HUES64 (cell line): Measurements from ENCODE around the gene SDF2. TPM values are rescaled to one million over a fixed set of nuclear protein-coding genes. Genes with fewer than 3 reads are reported as not detected.

ENCODE experiments used
- H3K27ac ChIP-seq: 2 replicates; pipeline ENCODE4 v1.7.0; 2013; ENCODE audit warnings: low read depth, low read length, inconsistent platforms
- H3K27me3 ChIP-seq: 2 replicates; pipeline ENCODE4 v1.6.1; 2013; ENCODE audit warnings: mild to moderate bottlenecking, low read length; ENCODE audit not compliant: insufficient read depth
- H3K36me3 ChIP-seq: 2 replicates; pipeline ENCODE4 v1.6.1; 2013; ENCODE audit warnings: mild to moderate bottlenecking, low read length; ENCODE audit not compliant: insufficient read depth
- H3K4me1 ChIP-seq: 2 replicates; pipeline ENCODE4 v1.6.1; 2013; ENCODE audit warnings: mild to moderate bottlenecking, low read length, moderate library complexity; ENCODE audit not compliant: insufficient read depth
- H3K4me3 ChIP-seq: 2 replicates; pipeline ENCODE4 v1.5.1; 2013; ENCODE audit warnings: mild to moderate bottlenecking, low read length, moderate library complexity
- H3K9ac ChIP-seq: 2 replicates; pipeline ENCODE4 v1.6.1; 2013; ENCODE audit warnings: mild to moderate bottlenecking, low read depth, low read length
- H3K9me3 ChIP-seq: 2 replicates; pipeline ENCODE4 v1.6.1; 2013; ENCODE audit warnings: low read depth, low read length; ENCODE audit not compliant: insufficient read depth
- WGBS: fragments of 150-250, 120-280 bp; methylation state at CpG from one replicate; pipeline ENCODE4 v1.1.7; 2013; ENCODE audit warnings: missing lambda C conversion rate; 5-methylcytosine and 5-hydroxymethylcytosine counted together
- polyA plus RNA-seq, 2 experiments: library from polyadenylated mRNA; stranded (reverse); fragments of 50-300 nt; gene quantifications; one replicate each; pipeline ENCODE4 v1.2.3, GENCODE V29; 2013

The SDF2 gene, protein sequence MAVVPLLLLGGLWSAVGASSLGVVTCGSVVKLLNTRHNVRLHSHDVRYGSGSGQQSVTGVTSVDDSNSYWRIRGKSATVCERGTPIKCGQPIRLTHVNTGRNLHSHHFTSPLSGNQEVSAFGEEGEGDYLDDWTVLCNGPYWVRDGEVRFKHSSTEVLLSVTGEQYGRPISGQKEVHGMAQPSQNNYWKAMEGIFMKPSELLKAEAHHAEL
- 40.9 TPM for polyA plus RNA-seq (2013, experiment 1 of 2)
- 37.2 TPM for polyA plus RNA-seq (2013, experiment 2 of 2)

DNA sequence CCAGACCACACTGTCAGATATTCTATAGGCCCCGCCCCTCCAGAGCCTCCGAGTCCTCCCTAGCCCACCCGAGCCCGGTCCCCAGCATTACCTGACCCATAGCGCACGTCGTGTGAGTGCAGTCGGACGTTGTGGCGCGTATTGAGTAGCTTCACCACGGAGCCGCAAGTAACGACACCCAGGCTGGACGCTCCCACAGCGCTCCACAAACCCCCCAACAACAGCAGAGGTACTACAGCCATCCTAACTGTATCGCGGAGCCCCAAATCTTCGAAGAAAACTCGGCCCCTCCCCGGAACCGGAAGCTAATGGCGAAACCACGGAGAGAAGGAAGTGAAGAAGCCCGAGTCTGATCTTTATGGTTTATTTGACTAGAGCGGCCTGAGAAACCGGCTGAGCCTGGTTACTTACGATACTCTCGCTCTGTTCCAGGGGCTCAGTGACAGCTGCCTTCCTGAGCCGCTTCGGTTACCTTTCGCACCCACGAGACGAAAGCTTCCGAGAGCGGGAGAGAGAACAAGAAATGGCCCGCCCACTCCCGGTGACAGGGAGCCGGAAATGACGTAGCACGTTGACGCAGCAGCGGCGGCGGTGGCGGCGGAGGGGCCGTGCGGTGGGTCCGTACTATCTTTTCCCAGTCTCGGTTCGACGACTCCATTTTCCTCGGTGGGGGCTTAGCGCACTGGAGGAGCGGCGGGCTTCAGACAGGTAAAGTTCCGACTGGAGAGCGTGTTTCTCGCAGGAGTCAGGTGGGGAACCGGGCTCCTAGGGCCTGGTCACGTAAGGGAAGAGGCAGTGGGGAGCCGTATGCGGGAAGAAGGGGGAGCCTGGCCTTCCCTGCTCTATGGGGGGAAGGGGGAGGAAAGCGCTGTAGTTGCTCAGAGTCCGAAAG, at the start of gene SDF2, which contains the start of gene SUPT6H:
Gene SDF2 (minus strand): TSS at position 272 of the 892 bp plus-strand sequence. CDS start 30 bp downstream, at position 242.
Gene SUPT6H (plus strand): TSS at position 571 of the 892 bp plus-strand sequence. CDS start 11,197 bp downstream, outside the sequence.
- H3K9me3 ChIP-seq: peaks cover 13% of the 10 kb centered on the region
- H3K27ac ChIP-seq: peak within 1 kb of the TSS; percentile 89
- H3K36me3 ChIP-seq: peaks cover 47% of the 10 kb centered on the region
- H3K4me1 ChIP-seq: peaks cover 11% of the 10 kb centered on the region; the same call in 1 of the 2 replicates
- H3K4me3 ChIP-seq: peak within 1 kb of the TSS; percentile 92
- under 1% methylated on average over 66 of the region's 66 CpGs for WGBS
- H3K9ac ChIP-seq: peak within 1 kb of the TSS; percentile 87
- H3K27me3 ChIP-seq: no peaks in the 10 kb centered on the region

DNA sequence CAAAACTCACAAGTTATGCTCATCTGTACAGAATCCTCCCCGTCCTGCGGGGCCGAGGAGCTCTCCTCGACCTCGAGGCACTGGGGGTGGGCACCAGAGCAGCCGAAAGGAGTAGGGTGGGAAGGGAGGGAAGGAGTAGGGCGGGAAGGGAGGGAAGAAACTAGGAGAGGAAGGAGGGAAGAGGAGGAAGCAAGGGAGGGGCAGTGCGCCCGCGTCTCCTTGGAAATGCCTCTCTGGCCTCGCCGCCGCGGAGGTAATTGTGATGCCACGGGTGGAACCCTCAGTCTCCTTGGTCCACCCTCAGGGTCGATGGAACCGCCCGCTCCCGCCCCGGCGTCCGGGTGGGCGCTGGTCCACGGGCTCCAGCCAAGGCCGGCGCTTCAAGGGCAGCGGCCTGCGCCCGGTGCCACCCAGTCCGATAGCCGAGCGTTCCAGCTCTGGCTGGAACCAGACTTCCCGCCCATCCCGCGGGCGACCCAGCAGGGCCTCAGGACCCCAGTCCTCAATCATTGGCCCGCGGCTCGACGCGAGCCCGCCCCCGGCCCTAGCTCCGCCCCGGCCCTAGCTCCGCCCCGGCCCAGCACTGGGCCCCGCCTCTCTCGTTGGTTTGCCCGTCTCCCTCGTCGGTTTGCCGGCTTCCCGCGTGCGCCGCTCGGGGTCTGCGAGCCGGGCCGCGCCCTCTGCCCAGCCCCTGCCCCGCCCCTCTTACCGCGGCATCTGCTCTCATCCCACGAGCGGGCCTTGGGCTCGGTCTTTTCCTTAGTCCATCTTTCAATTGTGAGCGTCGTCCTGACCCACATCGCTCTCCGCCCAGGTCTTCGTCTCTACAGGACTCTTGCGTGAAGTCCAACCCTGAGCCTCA, 49.4 kb upstream of the SDF2 start:
- H3K36me3 ChIP-seq: peaks cover 29% of the 10 kb centered on the region
- peaks cover 13% of the 10 kb centered on the region for H3K4me1 ChIP-seq
- no peaks in the 10 kb centered on the region for H3K27me3 ChIP-seq
- H3K9ac ChIP-seq: peak overlapping the region; percentile 96
- peak overlapping the region; percentile 70 for H3K4me3 ChIP-seq
- no peaks in the 10 kb centered on the region for H3K9me3 ChIP-seq
- WGBS: under 1% methylated on average over 74 of the region's 74 CpGs
- peak overlapping the region; percentile 98 for H3K27ac ChIP-seq

DNA sequence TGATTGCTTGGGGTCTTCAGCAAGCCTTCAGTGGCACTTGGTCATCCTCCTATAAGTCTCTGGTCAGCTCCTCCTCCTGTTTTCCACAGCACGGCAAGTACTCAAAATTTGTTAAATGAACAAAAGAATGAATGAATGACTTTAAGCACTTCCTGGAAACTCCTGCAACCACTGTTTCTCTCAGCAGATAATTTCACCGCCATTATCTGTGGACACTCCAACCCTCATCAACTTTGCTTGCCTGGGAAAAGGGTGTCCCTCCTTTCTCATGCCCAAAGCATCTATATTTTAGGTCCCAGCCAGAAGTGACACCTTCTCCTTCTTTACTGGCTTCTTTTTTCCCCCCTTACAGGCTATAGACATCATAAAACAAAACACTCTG, 45.6 kb upstream of the SDF2 start:
- no peak overlapping the region for H3K9ac ChIP-seq
- H3K27me3 ChIP-seq: no peaks in the 10 kb centered on the region
- peaks cover 4% of the 10 kb centered on the region for H3K4me1 ChIP-seq
- H3K27ac ChIP-seq: no peak overlapping the region
- no peak overlapping the region for H3K4me3 ChIP-seq
- no peaks in the 10 kb centered on the region for H3K9me3 ChIP-seq
- WGBS: 98% methylated on average over 2 of the region's 2 CpGs
- H3K36me3 ChIP-seq: peaks cover 20% of the 10 kb centered on the region

DNA sequence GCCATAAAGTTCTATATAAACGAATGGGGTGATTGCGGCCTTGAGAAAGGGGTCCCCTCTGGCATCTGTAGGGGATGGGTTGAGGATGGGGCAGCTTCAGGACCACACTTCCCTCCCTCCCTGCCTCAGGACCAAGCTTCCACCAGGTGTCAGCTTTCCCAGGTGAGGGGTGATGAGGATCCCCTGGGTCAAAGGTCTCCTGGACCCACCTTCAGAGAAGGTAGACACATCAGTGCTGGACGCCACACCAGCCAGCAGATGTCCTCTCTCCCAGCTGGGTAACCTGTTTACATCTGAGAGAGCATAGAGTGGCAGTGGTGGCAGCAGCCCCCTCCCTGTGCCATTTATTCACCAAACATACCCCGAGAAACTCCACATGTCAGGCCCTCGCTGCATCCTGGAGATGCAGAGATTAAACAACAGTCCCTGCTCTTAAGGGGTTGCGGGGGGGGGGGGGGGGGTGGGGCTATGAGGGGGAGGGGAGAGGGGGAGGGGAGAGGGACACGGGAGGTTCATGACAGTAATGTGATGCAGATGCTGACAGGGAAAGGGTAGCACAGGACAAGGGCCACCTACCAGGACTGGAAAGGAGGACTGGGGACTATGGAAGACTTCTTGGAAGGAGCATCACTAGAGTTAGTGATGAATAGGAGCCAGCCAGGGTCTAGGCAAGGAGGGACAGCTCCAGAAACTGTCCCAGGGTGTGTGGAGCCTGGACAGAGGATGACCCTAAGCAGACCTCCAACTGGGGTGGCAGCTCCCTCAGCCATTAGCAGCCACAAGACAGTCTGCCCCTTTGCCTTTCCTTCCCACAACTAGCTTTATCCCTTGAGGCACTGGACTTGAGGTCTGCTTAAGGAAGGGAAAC, 45.0 kb upstream of the SDF2 start:
- no peaks in the 10 kb centered on the region for H3K27me3 ChIP-seq
- H3K9me3 ChIP-seq: no peaks in the 10 kb centered on the region
- H3K36me3 ChIP-seq: peaks cover 26% of the 10 kb centered on the region
- peaks cover 4% of the 10 kb centered on the region; the same call in 1 of the 2 replicates for H3K4me1 ChIP-seq
- no peak overlapping the region for H3K9ac ChIP-seq
- H3K4me3 ChIP-seq: no peak overlapping the region
- 58% methylated on average over 3 of the region's 7 CpGs for WGBS
- no peak overlapping the region for H3K27ac ChIP-seq

DNA sequence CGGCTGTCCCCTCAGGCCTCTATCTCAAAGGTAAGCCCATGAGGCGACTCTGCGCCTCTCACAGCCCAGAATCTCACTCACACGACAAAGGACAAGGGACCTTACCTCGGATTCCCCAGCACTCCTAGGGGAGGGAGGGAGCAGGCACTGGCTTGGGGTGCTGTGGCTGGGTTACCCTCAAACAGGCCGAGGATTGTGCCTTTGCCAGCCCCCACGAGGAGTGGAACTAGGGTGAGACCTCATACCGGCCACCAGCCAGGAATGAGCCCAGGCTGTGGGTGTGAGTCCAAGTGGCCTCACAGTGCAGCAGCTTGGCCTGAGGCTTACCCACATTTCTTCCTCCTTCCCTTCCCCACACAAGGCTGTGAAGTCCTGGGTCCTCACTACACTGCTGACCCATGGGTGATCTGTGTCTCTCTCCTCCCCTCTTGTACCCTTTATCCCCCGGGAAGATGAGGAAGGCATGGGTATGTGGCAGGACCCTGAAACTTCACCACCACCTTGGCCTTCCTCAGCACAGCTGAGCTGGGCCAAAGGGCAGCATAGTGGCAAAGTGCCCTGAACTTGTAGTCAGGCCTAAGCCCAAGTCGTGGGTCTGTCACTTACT, 44.1 kb upstream of the SDF2 start:
- Histone ChIP-seq H3K4me3 (no peak overlapping the region), H3K36me3 (peaks cover 35% of the 10 kb centered on the region), H3K27me3 (no peaks in the 10 kb centered on the region), H3K9me3 (no peaks in the 10 kb centered on the region), H3K9ac (0 out of 2 replicates have a peak overlapping the region, but pooled peaks have one; percentile 29), H3K27ac (no peak overlapping the region), H3K4me1 (peaks cover 4% of the 10 kb centered on the region; the same call in 1 of the 2 replicates)
- 90% methylated on average over 10 of the region's 10 CpGs for WGBS

DNA sequence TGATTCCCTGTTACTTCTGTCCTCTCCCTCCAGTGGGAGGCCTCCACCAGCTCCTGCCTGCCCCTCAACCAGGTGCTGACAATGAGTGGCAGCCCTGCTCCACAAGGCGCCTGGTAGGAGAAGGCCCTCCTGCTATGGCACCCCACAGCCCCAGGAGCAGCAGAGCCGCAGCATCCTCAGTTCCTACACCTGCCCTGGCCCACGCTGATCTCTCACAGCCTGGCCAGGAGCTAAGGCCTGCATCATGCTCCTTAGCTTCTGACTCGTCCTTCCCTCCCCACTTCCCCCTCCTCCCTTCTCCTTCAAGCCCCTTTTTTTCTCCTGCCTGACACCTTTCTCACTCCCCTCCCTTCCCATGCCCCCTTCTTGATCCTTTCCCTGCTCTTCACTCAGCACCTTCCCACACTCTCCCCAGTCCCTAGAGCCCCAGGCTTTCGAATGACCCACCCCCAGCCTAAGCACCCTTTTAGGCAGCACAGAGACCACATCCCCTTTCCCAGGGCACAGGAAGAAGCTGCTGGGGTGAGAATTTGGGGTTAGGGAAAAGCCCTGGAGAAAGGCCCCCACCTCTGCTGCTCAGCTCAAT, 43.5 kb upstream of the SDF2 start:
- 79% methylated on average over 5 of the region's 5 CpGs for WGBS
- H3K9me3 ChIP-seq: no peaks in the 10 kb centered on the region
- H3K27me3 ChIP-seq: no peaks in the 10 kb centered on the region
- no peak overlapping the region for H3K27ac ChIP-seq
- H3K9ac ChIP-seq: no peak overlapping the region
- peaks cover 41% of the 10 kb centered on the region for H3K36me3 ChIP-seq
- peaks cover 4% of the 10 kb centered on the region; the same call in 1 of the 2 replicates for H3K4me1 ChIP-seq
- H3K4me3 ChIP-seq: no peak overlapping the region

DNA sequence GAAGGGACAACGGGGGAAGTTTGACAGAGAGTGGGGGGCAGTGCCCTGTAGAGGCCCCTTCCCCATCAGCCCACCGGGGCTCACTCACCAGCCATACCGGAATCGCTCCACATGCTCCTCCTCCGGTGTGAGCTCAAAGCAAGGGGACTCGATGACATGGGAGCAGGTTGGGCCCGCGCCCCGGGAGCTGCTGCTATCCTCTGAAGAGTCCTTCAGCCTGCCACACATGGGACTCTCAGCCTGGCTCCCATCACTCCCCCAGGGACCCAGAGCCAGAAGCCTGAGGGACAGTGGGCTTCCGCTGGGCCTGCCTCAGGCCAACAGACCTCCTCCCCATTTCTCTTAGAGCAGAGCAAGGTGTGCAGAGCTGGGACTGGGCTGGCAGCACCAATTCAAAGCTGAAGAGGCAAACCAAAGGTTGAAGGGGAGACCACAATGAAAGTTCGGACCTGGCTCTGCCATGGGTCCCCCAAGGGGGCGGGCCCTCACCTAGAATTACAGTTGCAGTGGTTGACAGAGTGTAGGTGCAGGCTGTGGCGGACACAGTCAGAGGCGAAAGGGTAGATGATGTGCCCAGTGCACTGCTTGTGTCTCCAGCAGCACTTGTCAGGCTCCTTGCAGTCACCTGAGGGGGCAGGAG, 42.6 kb upstream of the SDF2 start:
- Histone ChIP-seq H3K9ac (no peak overlapping the region), H3K4me3 (no peak overlapping the region), H3K9me3 (no peaks in the 10 kb centered on the region), H3K27me3 (no peaks in the 10 kb centered on the region), H3K4me1 (peaks cover 4% of the 10 kb centered on the region; the same call in 1 of the 2 replicates), H3K36me3 (peaks cover 50% of the 10 kb centered on the region), H3K27ac (no peak overlapping the region)
- 94% methylated on average over 14 of the region's 14 CpGs for WGBS

DNA sequence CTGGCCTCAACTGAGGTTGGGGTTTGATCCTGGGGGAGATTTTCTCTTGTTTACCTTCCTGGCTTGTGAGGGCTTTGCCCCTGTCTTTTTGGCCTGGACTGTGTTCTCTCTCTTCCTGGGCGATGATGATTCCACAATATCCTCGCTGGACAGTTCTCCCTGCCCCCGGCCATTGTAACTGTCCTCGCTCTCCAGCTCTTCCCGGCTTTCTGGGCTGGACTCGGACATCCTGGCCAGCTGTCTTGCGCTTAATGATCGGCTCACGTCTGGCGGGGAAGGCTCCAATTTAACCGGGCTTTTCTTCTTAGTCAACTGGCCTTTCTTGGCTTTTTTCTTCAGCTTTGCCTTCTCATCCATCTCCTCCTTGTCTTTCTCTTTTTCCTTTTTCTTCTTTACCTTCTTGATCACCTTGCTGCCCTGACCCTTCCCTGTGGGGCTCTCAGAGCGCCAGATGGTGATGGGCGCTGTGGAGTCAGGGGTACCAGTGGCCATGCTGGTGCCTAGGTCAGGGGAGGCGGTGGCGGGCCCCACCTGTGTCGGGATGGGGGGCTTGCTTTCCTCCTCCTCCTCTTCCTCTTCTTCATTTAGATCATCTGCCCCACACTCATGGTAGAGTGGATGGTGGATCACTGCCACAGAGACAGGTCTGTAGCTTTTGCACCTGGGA, 42.0 kb upstream of the SDF2 start:
- peaks cover 56% of the 10 kb centered on the region for H3K36me3 ChIP-seq

DNA sequence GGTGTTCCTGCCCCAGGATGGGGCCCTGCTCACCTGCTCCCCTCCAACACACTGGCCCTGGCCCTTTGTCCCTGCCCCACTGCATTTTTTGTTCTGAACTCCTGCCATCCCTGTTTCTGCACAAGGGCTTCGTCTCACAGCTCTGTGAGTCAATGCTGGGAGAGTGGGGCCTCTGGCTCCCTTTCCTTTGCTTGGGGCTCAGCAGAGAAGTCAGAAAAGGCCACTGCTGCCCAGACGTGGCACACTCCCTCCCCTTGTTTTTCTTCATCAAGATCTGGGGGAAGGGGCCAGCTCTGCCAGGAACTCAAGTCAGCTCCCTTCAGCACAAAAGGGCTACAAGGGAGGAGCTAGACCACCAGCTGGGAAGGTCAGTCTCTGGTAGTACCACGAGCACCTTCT, 41.0 kb upstream of the SDF2 start:
- H3K4me3 ChIP-seq: no peak overlapping the region
- H3K27me3 ChIP-seq: no peaks in the 10 kb centered on the region
- peaks cover 66% of the 10 kb centered on the region for H3K36me3 ChIP-seq
- no peak overlapping the region for H3K27ac ChIP-seq
- peaks cover 4% of the 10 kb centered on the region; the same call in 1 of the 2 replicates for H3K4me1 ChIP-seq
- no peaks in the 10 kb centered on the region for H3K9me3 ChIP-seq
- H3K9ac ChIP-seq: no peak overlapping the region
- 66% methylated on average over 3 of the region's 3 CpGs for WGBS

More for the DNA sequence above, 42.0 kb upstream of the SDF2 start:
- no peak overlapping the region for H3K27ac ChIP-seq
- H3K4me3 ChIP-seq: no peak overlapping the region
- no peaks in the 10 kb centered on the region for H3K27me3 ChIP-seq
- no peaks in the 10 kb centered on the region for H3K9me3 ChIP-seq
- WGBS: 95% methylated on average over 16 of the region's 16 CpGs
- H3K4me1 ChIP-seq: peaks cover 4% of the 10 kb centered on the region; the same call in 1 of the 2 replicates
- H3K9ac ChIP-seq: no peak overlapping the region
